ENCODE measurements around the gene PCP4.

PCP4 gene

DNA sequence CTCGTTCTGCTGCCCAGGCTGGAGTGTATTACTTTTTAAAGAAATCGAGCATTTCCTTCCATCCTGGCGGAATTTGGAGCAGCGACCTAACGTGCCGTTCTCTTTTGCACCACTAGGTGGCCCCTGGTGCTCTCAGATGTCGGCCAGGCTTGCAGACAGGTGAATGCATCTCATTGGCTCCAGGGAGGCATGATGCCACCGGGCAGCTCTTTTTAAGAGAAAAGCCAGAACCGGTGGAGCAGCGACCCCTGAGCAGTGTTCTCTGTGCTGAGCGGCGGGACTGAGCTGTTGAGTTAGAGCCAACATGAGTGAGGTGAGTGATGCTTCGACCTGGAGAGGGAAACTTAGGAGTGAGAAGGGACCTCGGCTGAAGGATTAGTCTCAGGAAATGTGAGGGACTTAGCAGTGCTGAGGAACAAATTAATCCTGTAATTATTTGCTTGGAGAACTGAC is at the start of gene PCP4:
PCP4 (plus strand) TSS at position 241 of the 453 bp plus-strand sequence; CDS start at position 305, 64 bp downstream.
- Histone ChIP-seq H3K27ac (ENCODE audit: low read depth, low read length) (no peak within 1 kb of the TSS), H3K36me3 (ENCODE audit: control insufficient read depth, insufficient read depth, low read length) (no peaks in the 10 kb centered on the region), H3K9me3 (ENCODE audit: control insufficient read depth, insufficient read depth, low read depth, low read length) (no peaks in the 10 kb centered on the region), H3K27me3 (ENCODE audit: control insufficient read depth, insufficient read depth, low read length) (peaks cover 5% of the 10 kb centered on the region; the same call in 1 of the 2 replicates), H3K9ac (ENCODE audit: low read length) (no peak within 1 kb of the TSS), H3K4me1 (ENCODE audit: control insufficient read depth, insufficient read depth, low read length) (peaks cover 4% of the 10 kb centered on the region; the same call in 1 of the 2 replicates), H3K4me3 (ENCODE audit: low read depth, low read length) (no peak within 1 kb of the TSS)

DNA sequence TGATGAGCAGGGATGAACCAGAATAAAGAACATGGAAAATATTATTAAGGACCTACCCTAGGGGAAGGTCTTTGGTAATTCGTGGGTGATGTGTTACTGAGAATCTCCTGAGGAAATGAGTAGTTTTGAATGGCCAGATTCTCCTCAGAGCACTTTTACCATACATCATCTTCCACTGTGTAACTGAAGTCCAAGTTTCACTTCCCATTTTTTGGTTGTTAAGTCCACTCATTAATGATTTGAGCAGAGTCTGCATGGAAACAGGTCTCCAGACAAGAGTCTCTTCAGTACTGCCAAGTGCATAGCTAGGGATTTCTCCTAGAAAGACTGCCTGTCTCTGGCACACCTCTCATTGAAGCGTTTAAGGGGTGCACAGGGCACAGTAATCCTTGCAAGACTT is 48.7 kb upstream of the PCP4 start:
- H3K9me3 ChIP-seq (ENCODE audit: control insufficient read depth, insufficient read depth, low read depth, low read length): no peaks in the 10 kb centered on the region
- no peaks in the 10 kb centered on the region for H3K4me1 ChIP-seq (ENCODE audit: control insufficient read depth, insufficient read depth, low read length)
- no peak overlapping the region for H3K9ac ChIP-seq (ENCODE audit: low read length)
- H3K27me3 ChIP-seq (ENCODE audit: control insufficient read depth, insufficient read depth, low read length): no peaks in the 10 kb centered on the region
- H3K36me3 ChIP-seq (ENCODE audit: control insufficient read depth, insufficient read depth, low read length): no peaks in the 10 kb centered on the region
- no peak overlapping the region for H3K4me3 ChIP-seq (ENCODE audit: low read depth, low read length)
- H3K27ac ChIP-seq (ENCODE audit: low read depth, low read length): no peak overlapping the region

DNA sequence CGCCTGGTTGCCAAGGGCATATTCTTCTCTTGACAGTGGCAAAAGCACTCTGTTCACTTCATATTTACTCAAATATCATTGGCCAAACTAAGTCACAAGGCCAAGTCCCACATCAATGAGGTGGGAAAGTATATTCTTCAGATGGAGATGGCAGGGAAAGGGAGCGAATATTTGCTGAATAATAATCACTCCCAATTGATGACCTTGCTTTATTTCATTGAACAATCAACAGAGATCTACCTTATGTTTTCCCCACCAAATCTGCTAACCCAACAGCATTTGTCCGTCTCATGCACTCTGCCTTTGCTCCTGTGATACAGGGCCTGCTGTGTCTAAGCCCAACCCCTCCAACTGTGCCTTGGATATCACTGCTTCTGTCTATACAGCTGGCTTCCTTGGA is 45.2 kb upstream of the PCP4 start:
- Histone ChIP-seq H3K4me1 (ENCODE audit: control insufficient read depth, insufficient read depth, low read length) (no peaks in the 10 kb centered on the region), H3K27me3 (ENCODE audit: control insufficient read depth, insufficient read depth, low read length) (no peaks in the 10 kb centered on the region), H3K36me3 (ENCODE audit: control insufficient read depth, insufficient read depth, low read length) (no peaks in the 10 kb centered on the region), H3K9ac (ENCODE audit: low read length) (no peak overlapping the region), H3K9me3 (ENCODE audit: control insufficient read depth, insufficient read depth, low read depth, low read length) (no peaks in the 10 kb centered on the region), H3K27ac (ENCODE audit: low read depth, low read length) (no peak overlapping the region), H3K4me3 (ENCODE audit: low read depth, low read length) (no peak overlapping the region)

DNA sequence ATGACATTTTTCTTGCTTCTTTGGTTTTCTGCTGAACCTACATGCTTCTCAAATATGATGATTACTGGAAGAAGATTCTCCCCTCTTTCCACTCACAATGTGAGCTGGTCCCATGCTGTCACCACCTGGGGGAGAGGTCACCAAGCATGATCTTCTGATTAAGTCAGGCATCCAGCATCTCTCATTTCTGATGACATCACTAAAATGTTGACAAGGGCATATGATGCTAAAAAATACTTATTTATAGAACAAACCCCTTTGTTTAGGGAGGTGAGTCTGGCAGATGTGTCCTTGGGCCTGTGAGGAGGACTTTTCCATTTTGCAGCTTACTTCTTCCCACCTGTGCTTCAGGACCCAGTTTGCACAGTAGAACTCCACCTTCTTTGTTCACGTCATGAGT is 42.0 kb upstream of the PCP4 start:
- H3K9me3 ChIP-seq (ENCODE audit: control insufficient read depth, insufficient read depth, low read depth, low read length): no peaks in the 10 kb centered on the region
- H3K4me1 ChIP-seq (ENCODE audit: control insufficient read depth, insufficient read depth, low read length): no peaks in the 10 kb centered on the region
- no peaks in the 10 kb centered on the region for H3K36me3 ChIP-seq (ENCODE audit: control insufficient read depth, insufficient read depth, low read length)
- H3K9ac ChIP-seq (ENCODE audit: low read length): no peak overlapping the region
- H3K27me3 ChIP-seq (ENCODE audit: control insufficient read depth, insufficient read depth, low read length): no peaks in the 10 kb centered on the region
- no peak overlapping the region for H3K4me3 ChIP-seq (ENCODE audit: low read depth, low read length)
- no peak overlapping the region for H3K27ac ChIP-seq (ENCODE audit: low read depth, low read length)

DNA sequence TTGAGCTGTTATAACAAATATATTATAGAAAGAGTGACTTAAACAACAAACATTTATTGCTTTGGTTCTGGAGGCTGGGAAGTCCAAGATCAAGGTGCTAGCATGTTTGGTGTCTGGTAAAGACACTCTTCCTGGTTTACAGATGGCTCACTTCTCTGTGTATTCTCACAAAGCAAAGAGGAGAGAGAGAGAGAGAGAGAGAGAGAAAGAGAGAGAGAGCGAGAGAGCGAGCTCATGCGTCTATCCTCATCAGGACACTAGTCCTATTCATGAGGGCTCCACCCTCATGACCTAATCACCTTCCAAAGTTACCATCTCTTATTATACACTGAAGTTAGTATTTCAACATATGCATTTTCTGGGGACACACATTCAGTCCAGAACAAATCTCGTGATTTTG is 32.7 kb upstream of the PCP4 start:
- Histone ChIP-seq H3K9ac (ENCODE audit: low read length) (no peak overlapping the region), H3K4me1 (ENCODE audit: control insufficient read depth, insufficient read depth, low read length) (no peaks in the 10 kb centered on the region), H3K27ac (ENCODE audit: low read depth, low read length) (no peak overlapping the region), H3K4me3 (ENCODE audit: low read depth, low read length) (no peak overlapping the region), H3K27me3 (ENCODE audit: control insufficient read depth, insufficient read depth, low read length) (no peaks in the 10 kb centered on the region), H3K36me3 (ENCODE audit: control insufficient read depth, insufficient read depth, low read length) (no peaks in the 10 kb centered on the region), H3K9me3 (ENCODE audit: control insufficient read depth, insufficient read depth, low read depth, low read length) (no peaks in the 10 kb centered on the region)

DNA sequence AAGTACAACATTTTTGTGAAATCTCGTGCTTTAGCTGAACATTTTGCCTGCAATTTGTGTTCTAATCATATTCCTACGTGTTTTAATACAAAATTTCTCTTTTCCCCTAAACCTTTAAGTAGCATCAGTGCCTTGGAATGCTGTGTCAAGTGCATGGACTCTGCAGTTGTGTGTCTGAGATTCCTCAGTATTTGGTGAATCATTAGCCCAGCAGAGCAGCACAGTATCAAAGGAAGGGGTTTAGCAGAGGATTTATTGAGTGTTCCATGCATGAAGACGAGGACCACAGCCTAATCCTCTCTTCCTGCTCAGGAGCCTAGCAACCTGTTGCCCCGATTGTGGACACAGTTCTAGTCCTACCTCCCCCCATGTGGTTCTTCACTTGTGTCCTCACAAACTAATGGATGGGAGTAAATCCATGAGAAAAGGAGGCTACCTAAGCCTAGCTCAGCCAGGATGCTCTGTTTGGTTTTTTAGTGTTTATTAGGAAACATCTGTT is 29.3 kb upstream of the PCP4 start:
- H3K36me3 ChIP-seq (ENCODE audit: control insufficient read depth, insufficient read depth, low read length): no peaks in the 10 kb centered on the region
- no peak overlapping the region for H3K4me3 ChIP-seq (ENCODE audit: low read depth, low read length)
- peaks cover 4% of the 10 kb centered on the region for H3K4me1 ChIP-seq (ENCODE audit: control insufficient read depth, insufficient read depth, low read length)
- H3K9ac ChIP-seq (ENCODE audit: low read length): no peak overlapping the region
- H3K9me3 ChIP-seq (ENCODE audit: control insufficient read depth, insufficient read depth, low read depth, low read length): no peaks in the 10 kb centered on the region
- H3K27ac ChIP-seq (ENCODE audit: low read depth, low read length): no peak overlapping the region
- no peaks in the 10 kb centered on the region for H3K27me3 ChIP-seq (ENCODE audit: control insufficient read depth, insufficient read depth, low read length)

DNA sequence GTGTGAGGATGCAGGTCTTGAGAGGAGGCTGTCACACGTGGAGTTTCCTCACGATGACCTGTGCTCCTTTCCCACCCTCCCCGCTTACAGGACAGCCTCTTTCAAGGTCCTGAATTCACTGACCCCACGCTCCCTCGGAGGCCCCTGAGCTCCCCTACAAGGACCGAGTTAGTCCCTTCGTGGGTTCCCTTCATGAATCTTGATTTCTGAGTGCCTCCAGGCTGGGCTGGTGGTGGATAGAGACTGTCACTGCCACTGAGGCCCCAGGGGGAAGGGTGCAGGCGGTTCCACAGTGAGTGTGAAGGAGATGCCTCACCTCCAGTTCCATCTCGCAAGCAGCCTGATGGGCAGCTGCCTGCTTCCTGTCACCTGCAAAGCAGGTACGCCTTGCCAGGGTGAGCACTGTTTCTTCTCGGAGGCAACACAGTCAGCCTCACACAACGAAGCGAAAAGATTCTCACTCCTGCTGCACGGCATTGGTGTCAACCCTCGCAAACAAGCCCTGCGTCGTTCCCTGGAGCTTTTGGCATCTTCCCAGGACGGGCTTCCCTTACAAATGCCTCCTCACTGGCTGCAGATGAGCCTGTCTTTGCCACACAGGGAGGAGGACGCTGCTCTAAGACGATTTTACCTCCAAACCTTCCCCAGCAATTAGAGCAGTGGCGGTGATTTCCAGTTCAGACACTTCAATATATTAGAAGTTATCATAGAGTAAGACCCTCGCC is 26.7 kb upstream of the PCP4 start:
- H3K4me1 ChIP-seq (ENCODE audit: control insufficient read depth, insufficient read depth, low read length): peaks cover 4% of the 10 kb centered on the region
- no peak overlapping the region for H3K4me3 ChIP-seq (ENCODE audit: low read depth, low read length)
- H3K36me3 ChIP-seq (ENCODE audit: control insufficient read depth, insufficient read depth, low read length): no peaks in the 10 kb centered on the region
- no peaks in the 10 kb centered on the region for H3K27me3 ChIP-seq (ENCODE audit: control insufficient read depth, insufficient read depth, low read length)
- no peak overlapping the region for H3K9ac ChIP-seq (ENCODE audit: low read length)
- H3K9me3 ChIP-seq (ENCODE audit: control insufficient read depth, insufficient read depth, low read depth, low read length): no peaks in the 10 kb centered on the region
- no peak overlapping the region for H3K27ac ChIP-seq (ENCODE audit: low read depth, low read length)

DNA sequence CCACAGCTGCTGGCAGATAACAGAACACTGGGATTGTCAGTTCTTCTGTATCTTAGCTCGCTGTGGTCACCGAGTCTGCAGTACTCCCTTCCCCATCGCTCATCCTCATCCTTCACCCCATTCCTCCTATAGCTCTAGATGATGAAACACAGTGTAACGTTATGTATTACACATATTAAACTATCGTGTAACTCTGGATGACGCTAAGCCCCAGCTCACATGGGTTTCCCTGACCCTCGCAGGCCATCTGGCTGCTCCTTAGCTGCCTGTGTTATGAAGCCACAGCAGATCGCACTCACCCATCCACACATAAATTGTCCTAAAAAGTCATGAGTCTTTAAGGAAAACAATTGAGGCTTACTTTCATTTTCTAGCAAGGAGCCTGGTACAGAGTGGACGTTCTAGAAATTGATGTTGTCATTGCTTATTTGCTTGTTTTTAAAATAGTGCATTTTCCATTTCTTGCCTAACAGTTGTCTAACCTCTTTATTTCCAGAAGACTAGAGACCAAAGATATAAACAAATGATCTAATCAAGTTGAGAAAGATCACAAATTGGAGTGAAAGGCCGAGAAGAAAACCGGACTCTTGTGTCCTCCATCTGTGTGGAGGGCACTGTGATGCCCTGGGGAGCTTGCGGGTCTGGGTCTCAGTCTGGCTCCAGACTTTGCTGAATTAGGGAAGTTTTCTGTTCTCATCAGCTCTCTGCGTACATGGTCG is 24.3 kb upstream of the PCP4 start:
- no peak overlapping the region for H3K4me3 ChIP-seq (ENCODE audit: low read depth, low read length)
- H3K27ac ChIP-seq (ENCODE audit: low read depth, low read length): no peak overlapping the region
- H3K36me3 ChIP-seq (ENCODE audit: control insufficient read depth, insufficient read depth, low read length): no peaks in the 10 kb centered on the region
- H3K9me3 ChIP-seq (ENCODE audit: control insufficient read depth, insufficient read depth, low read depth, low read length): no peaks in the 10 kb centered on the region
- H3K9ac ChIP-seq (ENCODE audit: low read length): no peak overlapping the region
- H3K4me1 ChIP-seq (ENCODE audit: control insufficient read depth, insufficient read depth, low read length): peaks cover 4% of the 10 kb centered on the region
- H3K27me3 ChIP-seq (ENCODE audit: control insufficient read depth, insufficient read depth, low read length): no peaks in the 10 kb centered on the region

DNA sequence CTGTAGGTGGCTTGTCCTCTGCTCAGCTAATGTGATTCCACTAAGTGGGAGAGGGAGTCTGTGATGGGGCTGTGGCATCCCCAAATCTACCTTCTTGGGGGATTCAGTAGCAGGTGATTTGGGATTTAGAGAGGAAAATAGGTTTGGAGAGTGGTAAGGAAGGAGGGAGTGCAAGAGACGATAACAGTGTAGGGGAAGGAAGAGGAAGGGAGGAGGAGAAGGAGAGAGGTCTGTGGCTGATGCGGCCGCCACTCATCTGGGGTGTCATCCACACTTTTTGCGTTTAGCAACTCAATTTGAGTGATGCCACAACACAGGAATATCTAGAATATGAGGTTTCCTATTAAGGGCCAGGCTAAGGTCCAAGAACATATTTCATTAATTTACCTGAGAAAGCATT is 23.8 kb upstream of the PCP4 start:
- H3K9me3 ChIP-seq (ENCODE audit: control insufficient read depth, insufficient read depth, low read depth, low read length): no peaks in the 10 kb centered on the region
- H3K27me3 ChIP-seq (ENCODE audit: control insufficient read depth, insufficient read depth, low read length): no peaks in the 10 kb centered on the region
- peaks cover 4% of the 10 kb centered on the region for H3K4me1 ChIP-seq (ENCODE audit: control insufficient read depth, insufficient read depth, low read length)
- H3K36me3 ChIP-seq (ENCODE audit: control insufficient read depth, insufficient read depth, low read length): no peaks in the 10 kb centered on the region
- no peak overlapping the region for H3K4me3 ChIP-seq (ENCODE audit: low read depth, low read length)
- no peak overlapping the region for H3K27ac ChIP-seq (ENCODE audit: low read depth, low read length)
- no peak overlapping the region for H3K9ac ChIP-seq (ENCODE audit: low read length)

DNA sequence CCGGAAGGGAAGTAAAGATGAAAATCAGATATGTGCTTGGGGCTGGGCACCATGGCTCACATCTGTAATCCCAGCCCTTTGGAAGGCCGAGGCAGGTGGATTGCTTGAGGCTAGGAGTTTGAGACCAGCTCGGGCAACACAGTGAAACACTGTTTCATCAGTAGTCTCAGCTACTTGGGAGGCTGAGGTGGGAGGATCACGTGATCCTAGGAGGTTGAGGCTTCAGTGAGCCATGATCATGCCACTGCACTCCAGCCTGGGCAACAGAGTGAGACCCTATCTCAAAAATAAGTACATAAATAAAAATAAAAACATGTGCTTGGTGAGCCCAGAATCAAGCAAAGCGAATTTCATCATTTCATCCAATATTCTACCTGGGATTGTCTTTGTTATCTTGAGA is 23.3 kb upstream of the PCP4 start:
- H3K36me3 ChIP-seq (ENCODE audit: control insufficient read depth, insufficient read depth, low read length): no peaks in the 10 kb centered on the region
- H3K27ac ChIP-seq (ENCODE audit: low read depth, low read length): no peak overlapping the region
- H3K4me1 ChIP-seq (ENCODE audit: control insufficient read depth, insufficient read depth, low read length): peaks cover 4% of the 10 kb centered on the region
- no peaks in the 10 kb centered on the region for H3K27me3 ChIP-seq (ENCODE audit: control insufficient read depth, insufficient read depth, low read length)
- no peak overlapping the region for H3K4me3 ChIP-seq (ENCODE audit: low read depth, low read length)
- H3K9me3 ChIP-seq (ENCODE audit: control insufficient read depth, insufficient read depth, low read depth, low read length): no peaks in the 10 kb centered on the region
- H3K9ac ChIP-seq (ENCODE audit: low read length): no peak overlapping the region

DNA sequence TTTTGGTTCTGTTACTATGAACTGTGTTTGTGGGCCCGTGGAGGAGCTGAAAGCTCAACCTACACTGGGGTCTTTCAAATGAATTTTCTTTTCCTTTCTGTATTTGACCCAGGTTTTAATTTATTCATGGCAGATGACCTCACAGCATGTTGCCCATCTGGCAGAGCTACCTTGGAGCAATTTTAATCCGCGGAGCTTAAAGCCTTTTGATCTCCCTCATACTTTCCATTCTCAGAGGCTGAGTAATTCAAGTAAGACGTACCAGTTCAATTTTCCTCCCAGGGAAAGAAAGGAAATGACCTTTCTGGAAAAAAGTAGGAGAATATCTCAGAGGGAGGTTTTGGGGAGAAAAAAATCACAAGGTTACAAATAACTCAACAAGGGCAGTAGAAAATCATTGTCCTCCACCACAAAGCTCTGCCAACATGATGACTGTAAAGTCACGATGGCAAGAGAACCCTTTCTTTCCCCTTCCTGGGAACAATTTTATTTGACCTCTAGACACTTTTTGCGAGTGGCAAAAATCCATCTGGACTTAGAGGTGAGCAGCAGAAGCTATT is 21.6 kb upstream of the PCP4 start:
- H3K4me3 ChIP-seq (ENCODE audit: low read depth, low read length): no peak overlapping the region
- no peak overlapping the region for H3K27ac ChIP-seq (ENCODE audit: low read depth, low read length)
- no peaks in the 10 kb centered on the region for H3K9me3 ChIP-seq (ENCODE audit: control insufficient read depth, insufficient read depth, low read depth, low read length)
- H3K36me3 ChIP-seq (ENCODE audit: control insufficient read depth, insufficient read depth, low read length): no peaks in the 10 kb centered on the region
- peaks cover under 1% of the 10 kb centered on the region for H3K4me1 ChIP-seq (ENCODE audit: control insufficient read depth, insufficient read depth, low read length)
- no peaks in the 10 kb centered on the region for H3K27me3 ChIP-seq (ENCODE audit: control insufficient read depth, insufficient read depth, low read length)
- no peak overlapping the region for H3K9ac ChIP-seq (ENCODE audit: low read length)

Measured in HUES6 (cell line).